Measurements from ENCODE around the gene SLC4A2. TPM values are rescaled to one million over a fixed set of nuclear protein-coding genes. Genes with fewer than 3 reads are reported as not detected.

The SLC4A2 gene
- total RNA-seq, 2 experiments from 2014 or later, result 64.2 to 86.0 TPM

GRCh38 chr7:151079199-151079910 is 20.0 kb downstream of the SLC4A2 start:
- Histone ChIP-seq H3K4me2 (ENCODE audit: low read length) (peak overlapping the region; percentile 100), H3K4me1 (ENCODE audit: insufficient read depth, low read length, poor library complexity, severe bottlenecking) (peaks cover 43% of the 10 kb centered on the region), H4K20me1 (ENCODE audit: insufficient read depth, low read length) (no peaks in the 10 kb centered on the region), H3K79me2 (ENCODE audit: insufficient read depth, low read depth, low read length) (peaks cover 28% of the 10 kb centered on the region), H3K9me2 (ENCODE audit: insufficient read depth, low read length) (no peaks in the 10 kb centered on the region), H3K27ac (ENCODE audit: low read depth, low read length, poor library complexity, severe bottlenecking) (no peak overlapping the region), H3K4me3 (ENCODE audit: low read depth, low read length, poor library complexity, severe bottlenecking) (peak overlapping the region; percentile 91), H2AFZ (ENCODE audit: low read length) (no peak overlapping the region), H3K9me3 (ENCODE audit: low read length) (no peaks in the 10 kb centered on the region), H3K36me3 (ENCODE audit: insufficient read depth, low read length) (peaks cover 54% of the 10 kb centered on the region)
- CTCF ChIA-PET (ENCODE audit: unreplicated experiment), result no interaction called here
- BruUV-seq (replicated peaks), result no TSS peak
- no peak for TF ChIP-seq CTCF (conservative IDR thresholded peaks at IDR 0.05; ENCODE audit: low read length)
- TF ChIP-seq EZH2phosphoT487 (IDR thresholded peaks at IDR 0.05; ENCODE audit: borderline replicate concordance, low read depth, low read length), result no peak
- POLR2A ChIA-PET, result no interaction called here
- intact Hi-C loops (cut with micrococcal nuclease; ENCODE audit: unreplicated experiment), result no loop called here
- no peak for DNase-seq (ENCODE audit: low spot score)

GRCh38 chr7:151080067-151080521 is 20.7 kb downstream of the SLC4A2 start:
- Histone ChIP-seq H3K4me3 (ENCODE audit: low read depth, low read length, poor library complexity, severe bottlenecking) (peak overlapping the region; percentile 91), H3K9me3 (ENCODE audit: low read length) (no peaks in the 10 kb centered on the region), H3K79me2 (ENCODE audit: insufficient read depth, low read depth, low read length) (peaks cover 28% of the 10 kb centered on the region), H3K9me2 (ENCODE audit: insufficient read depth, low read length) (no peaks in the 10 kb centered on the region), H3K27ac (ENCODE audit: low read depth, low read length, poor library complexity, severe bottlenecking) (peak overlapping the region; percentile 72), H4K20me1 (ENCODE audit: insufficient read depth, low read length) (no peaks in the 10 kb centered on the region), H2AFZ (ENCODE audit: low read length) (peak overlapping the region; percentile 46; the same call in 1 of the 2 replicates), H3K4me2 (ENCODE audit: low read length) (peak overlapping the region; percentile 100), H3K36me3 (ENCODE audit: insufficient read depth, low read length) (peaks cover 47% of the 10 kb centered on the region), H3K4me1 (ENCODE audit: insufficient read depth, low read length, poor library complexity, severe bottlenecking) (peaks cover 48% of the 10 kb centered on the region)
- TF ChIP-seq EZH2phosphoT487 (IDR thresholded peaks at IDR 0.05; ENCODE audit: borderline replicate concordance, low read depth, low read length), result no peak
- no peak for TF ChIP-seq CTCF (conservative IDR thresholded peaks at IDR 0.05; ENCODE audit: low read length)
- TSS peak; percentile 59 for BruUV-seq (replicated peaks)
- intact Hi-C loops (cut with micrococcal nuclease; ENCODE audit: unreplicated experiment), result loop anchor here (1.0 to 10.0 kb wide), 5 partner anchors 21 to 185 kb away; partner anchors contain the start of genes ABCB8, ABCF2, KCNH2 and SLC4A2
- DNase-seq (ENCODE audit: low spot score), result no peak
- POLR2A ChIA-PET, result interaction anchor here (0.7 kb wide), 1 partner anchor 15 kb away, joined by 4 read pairs; no protein-coding TSS in a partner anchor
- CTCF ChIA-PET (ENCODE audit: unreplicated experiment), result interaction anchor here (0.6 kb wide), 1 partner anchor 31 kb away, joined by 5 read pairs; no protein-coding TSS in a partner anchor

All from OCI-LY7 (cell line).